ENCODE results near the gene DDX4.

DNA sequence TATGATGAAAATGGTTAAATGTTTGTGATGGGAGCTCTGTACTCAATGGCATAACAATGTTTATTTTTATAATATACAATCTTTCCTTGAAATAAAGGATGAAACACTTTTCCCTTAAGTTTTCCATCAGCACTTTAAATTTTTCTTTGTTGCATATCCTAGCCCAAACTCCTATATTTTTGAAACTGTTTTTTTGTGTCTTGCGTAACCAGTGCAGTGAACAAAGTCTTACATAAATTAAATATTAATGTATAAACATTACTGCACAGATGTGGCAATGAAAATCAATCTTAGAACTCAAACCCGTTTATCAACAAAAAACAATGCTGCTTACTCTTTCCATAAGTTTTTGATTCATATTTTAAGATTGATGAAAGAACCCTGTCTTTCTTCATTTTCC, 79.2 kb downstream of the DDX4 start:
- TF ChIP-seq, protein P1, sequence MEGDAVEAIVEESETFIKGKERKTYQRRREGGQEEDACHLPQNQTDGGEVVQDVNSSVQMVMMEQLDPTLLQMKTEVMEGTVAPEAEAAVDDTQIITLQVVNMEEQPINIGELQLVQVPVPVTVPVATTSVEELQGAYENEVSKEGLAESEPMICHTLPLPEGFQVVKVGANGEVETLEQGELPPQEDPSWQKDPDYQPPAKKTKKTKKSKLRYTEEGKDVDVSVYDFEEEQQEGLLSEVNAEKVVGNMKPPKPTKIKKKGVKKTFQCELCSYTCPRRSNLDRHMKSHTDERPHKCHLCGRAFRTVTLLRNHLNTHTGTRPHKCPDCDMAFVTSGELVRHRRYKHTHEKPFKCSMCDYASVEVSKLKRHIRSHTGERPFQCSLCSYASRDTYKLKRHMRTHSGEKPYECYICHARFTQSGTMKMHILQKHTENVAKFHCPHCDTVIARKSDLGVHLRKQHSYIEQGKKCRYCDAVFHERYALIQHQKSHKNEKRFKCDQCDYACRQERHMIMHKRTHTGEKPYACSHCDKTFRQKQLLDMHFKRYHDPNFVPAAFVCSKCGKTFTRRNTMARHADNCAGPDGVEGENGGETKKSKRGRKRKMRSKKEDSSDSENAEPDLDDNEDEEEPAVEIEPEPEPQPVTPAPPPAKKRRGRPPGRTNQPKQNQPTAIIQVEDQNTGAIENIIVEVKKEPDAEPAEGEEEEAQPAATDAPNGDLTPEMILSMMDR (conservative IDR thresholded peaks at IDR 0.05), result no peak
- TF ChIP-seq ZFX (IDR thresholded peaks at IDR 0.05), result no peak

All from C4-2B (cell line).